Panc1 (cell line): ENCODE data around the gene PTPRJ.

ENCODE experiments used
- CTCF ChIP-seq: fragments of 450-650 bp; IDR thresholded peaks from 2 replicates; pipeline ENCODE4 v1.5.1; 2017; ENCODE audit warnings: mild to moderate bottlenecking
- POLR2AphosphoS5 ChIP-seq: IDR thresholded peaks from 2 replicates; pipeline ENCODE4 v1.6.1; 2012; ENCODE audit warnings: mild to moderate bottlenecking, low read depth, low read length, moderate library complexity
- TF ChIP-seq, protein P1 (sequence below), 2 experiments: IDR thresholded peaks; 2 replicates each; pipeline ENCODE4 v1.6.1; 2011 to 2012; ENCODE audit warnings: low read depth in 2 of 2, control low read depth in 1 of 2, low read length in 1 of 2, mild to moderate bottlenecking in 1 of 2, moderate library complexity in 1 of 2; ENCODE audit not compliant: insufficient read depth in 1 of 2

- TF ChIP-seq CTCF (no peak), POLR2AphosphoS5 (no peak)
- TF ChIP-seq, protein P1, sequence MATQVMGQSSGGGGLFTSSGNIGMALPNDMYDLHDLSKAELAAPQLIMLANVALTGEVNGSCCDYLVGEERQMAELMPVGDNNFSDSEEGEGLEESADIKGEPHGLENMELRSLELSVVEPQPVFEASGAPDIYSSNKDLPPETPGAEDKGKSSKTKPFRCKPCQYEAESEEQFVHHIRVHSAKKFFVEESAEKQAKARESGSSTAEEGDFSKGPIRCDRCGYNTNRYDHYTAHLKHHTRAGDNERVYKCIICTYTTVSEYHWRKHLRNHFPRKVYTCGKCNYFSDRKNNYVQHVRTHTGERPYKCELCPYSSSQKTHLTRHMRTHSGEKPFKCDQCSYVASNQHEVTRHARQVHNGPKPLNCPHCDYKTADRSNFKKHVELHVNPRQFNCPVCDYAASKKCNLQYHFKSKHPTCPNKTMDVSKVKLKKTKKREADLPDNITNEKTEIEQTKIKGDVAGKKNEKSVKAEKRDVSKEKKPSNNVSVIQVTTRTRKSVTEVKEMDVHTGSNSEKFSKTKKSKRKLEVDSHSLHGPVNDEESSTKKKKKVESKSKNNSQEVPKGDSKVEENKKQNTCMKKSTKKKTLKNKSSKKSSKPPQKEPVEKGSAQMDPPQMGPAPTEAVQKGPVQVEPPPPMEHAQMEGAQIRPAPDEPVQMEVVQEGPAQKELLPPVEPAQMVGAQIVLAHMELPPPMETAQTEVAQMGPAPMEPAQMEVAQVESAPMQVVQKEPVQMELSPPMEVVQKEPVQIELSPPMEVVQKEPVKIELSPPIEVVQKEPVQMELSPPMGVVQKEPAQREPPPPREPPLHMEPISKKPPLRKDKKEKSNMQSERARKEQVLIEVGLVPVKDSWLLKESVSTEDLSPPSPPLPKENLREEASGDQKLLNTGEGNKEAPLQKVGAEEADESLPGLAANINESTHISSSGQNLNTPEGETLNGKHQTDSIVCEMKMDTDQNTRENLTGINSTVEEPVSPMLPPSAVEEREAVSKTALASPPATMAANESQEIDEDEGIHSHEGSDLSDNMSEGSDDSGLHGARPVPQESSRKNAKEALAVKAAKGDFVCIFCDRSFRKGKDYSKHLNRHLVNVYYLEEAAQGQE (IDR thresholded peaks at IDR 0.05; ENCODE audit: insufficient read depth in 1 of 2, low read depth in 2 of 2, low read length in 1 of 2), result no peak
Observed at GRCh38 chr11:48093795-48094642, 113.7 kb downstream of the PTPRJ start.
